GM10847 (cell line): Measurements from ENCODE around the gene PEX6.

Experiments
- POLR2A ChIP-seq: IDR thresholded peaks from 2 replicates; pipeline ENCODE4 v1.6.1; 2011; ENCODE audit not compliant: insufficient read length; ENCODE audit errors: extremely low read depth

The PEX6 gene, protein sequence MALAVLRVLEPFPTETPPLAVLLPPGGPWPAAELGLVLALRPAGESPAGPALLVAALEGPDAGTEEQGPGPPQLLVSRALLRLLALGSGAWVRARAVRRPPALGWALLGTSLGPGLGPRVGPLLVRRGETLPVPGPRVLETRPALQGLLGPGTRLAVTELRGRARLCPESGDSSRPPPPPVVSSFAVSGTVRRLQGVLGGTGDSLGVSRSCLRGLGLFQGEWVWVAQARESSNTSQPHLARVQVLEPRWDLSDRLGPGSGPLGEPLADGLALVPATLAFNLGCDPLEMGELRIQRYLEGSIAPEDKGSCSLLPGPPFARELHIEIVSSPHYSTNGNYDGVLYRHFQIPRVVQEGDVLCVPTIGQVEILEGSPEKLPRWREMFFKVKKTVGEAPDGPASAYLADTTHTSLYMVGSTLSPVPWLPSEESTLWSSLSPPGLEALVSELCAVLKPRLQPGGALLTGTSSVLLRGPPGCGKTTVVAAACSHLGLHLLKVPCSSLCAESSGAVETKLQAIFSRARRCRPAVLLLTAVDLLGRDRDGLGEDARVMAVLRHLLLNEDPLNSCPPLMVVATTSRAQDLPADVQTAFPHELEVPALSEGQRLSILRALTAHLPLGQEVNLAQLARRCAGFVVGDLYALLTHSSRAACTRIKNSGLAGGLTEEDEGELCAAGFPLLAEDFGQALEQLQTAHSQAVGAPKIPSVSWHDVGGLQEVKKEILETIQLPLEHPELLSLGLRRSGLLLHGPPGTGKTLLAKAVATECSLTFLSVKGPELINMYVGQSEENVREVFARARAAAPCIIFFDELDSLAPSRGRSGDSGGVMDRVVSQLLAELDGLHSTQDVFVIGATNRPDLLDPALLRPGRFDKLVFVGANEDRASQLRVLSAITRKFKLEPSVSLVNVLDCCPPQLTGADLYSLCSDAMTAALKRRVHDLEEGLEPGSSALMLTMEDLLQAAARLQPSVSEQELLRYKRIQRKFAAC

DNA sequence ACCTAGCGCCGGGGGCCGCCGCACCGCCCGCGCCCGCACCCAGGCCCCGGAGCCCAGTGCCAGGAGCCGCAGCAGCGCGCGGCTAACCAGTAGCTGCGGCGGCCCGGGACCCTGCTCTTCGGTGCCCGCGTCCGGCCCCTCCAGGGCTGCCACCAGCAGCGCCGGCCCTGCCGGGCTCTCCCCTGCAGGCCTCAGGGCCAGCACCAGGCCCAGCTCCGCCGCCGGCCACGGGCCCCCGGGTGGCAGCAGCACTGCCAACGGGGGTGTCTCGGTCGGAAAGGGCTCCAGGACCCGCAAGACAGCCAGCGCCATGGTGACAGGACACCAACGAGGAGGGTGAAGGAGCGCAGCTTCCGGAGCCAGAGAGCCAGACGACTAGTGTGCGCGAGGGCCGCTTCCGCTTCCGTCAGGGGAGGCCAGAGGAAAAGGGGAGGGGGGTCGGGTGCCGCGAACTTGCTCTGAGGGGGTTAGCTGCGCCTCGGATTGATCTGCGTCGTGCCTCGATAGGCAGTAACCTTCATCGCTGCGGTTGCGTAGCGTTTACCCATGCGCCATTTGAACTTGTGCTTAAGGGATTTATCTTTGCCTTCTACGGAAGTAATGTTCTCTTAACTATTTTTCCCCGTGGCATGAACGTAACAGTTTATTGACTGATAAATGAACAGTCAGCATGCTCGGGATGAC lies at the start of gene PEX6:
Gene PEX6 (minus strand): TSS at position 343 of the 684 bp plus-strand sequence. CDS start 31 bp downstream, at position 312.
- peak; percentile 93 for TF ChIP-seq POLR2A

DNA sequence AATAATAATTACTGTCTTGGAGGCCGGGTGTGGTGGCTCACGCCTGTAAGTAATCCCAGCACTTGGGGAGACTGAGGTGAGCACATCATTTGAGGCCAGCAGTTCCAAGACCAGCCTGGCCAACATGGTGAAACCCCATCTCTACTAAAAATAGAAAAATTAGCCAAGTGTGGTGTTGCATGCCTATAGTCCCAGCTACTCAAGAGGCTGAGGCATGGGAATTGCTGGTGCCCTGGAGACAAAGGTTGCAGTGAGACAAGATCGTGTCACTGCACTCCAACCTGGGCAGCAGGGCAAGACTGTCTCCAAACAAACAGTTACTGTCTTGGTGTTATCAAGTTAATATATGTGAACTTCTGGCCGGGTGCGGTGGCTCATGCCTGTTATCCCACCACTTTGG lies 47.4 kb upstream of the PEX6 start:
- TF ChIP-seq POLR2A = no peak

DNA sequence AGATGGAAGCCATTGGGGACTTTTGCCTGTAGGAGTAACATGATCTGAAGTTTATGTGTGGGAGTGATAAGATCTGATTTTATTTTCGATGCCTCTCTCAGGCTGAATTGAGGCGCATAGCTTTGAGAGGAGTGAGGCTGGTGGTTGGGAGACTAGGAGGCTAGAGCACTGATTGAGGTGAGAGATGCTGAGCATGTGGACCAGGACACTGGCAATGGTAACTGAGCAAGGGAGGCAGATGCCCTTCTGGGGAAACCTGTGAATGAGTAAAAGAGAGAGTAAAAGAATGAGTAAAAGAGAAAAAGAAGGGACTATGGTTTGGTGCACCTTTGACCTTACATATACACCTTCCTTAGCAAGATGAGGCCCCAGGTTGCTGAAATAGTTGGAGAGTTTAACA lies 45.5 kb upstream of the PEX6 start:
- TF ChIP-seq POLR2A = no peak

DNA sequence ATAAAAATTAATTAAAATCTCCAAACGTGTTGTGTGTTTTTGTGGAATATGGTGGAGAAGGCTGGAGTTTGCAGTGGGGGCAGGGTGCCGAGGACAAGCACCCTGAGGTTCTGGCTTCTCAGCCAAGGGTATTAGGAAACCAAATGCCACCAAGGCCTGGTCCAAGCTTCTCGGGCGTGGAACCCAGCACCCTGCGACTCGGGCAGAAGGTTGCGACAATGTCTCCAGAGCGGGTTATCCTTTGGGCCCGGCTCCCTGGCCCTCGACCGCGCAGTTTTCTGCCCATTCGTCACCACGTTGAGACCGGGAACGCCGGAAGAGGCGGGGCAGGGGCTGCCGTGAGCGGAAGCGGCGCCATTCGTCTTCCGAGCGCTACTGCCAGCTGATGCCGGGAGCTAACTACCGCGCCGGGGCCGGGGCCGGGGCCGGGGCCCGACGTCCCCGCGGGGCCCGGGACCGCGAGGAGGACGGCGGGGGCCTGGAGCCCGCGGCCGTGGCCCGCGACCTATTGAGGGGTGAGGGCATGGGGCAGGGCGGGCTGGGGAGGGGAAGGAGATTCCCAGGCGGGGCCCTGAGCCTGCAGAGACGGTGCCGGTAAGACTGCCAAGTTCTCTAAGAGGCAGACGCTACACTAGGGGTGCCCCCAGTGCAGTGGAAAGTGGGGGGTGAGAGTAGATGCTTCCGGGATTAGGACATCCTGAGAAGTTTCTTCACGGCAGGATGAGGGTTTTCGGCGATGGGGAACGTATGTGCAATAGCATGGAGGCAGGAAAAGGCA lies 42.5 kb upstream of the PEX6 start, which contains the start of gene RRP36:
Gene RRP36 (plus strand): TSS at position 354 of the 778 bp plus-strand sequence. CDS start 32 bp downstream, at position 386.
- peak; percentile 58 for TF ChIP-seq POLR2A

DNA sequence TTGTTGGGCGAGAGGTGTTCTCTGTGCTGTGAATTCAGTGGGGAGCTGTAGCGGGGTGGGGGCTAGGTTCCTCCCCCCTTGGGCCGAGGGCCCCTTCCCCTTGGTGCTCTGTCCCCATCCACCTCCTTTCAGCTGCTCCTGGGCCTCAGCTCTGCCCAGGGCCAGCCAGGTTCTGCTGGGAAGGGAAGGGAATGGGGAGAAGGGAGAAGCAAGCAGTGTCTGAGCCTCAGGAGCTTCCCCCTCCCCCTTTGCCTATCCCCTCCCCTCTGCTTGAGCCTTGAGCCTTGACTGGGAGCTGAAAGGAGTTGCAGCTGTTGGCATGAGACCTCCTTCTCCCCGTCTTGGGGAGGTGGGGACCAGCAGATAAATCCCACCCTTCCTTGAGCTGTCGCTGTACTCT lies 41.9 kb upstream of the PEX6 start:
- no peak for TF ChIP-seq POLR2A

DNA sequence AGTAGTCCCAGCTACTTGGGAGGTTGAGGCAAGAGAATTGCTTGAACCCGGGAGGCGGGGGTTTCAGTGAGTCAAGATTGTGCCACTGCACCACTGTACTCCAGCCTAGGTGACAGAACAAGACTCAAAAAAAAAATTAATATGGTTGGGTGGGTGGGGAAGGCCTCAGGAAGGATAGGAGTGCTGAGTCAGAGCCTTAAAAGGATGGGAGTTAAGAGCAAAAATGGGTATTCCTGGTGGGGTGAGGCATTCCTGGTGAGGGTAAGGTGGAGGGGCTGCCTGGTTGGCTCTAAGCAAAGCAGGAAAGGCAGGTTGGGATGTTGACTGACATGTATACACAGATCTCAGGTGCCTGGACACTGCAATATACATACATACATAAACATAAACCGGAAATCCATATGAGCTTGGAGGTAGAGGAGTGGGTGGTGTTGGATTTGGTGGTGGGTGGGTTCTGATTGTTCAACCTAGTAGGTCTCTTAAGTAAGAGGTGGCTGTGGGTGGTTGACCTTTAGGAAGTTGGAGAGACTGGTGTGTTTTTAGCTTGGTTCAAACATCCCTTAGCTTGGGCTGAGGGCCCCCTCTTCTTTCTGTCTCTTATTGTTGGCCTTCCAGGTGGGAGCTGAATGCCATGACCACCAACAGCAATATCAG lies 41.2 kb upstream of the PEX6 start:
- TF ChIP-seq POLR2A = no peak

DNA sequence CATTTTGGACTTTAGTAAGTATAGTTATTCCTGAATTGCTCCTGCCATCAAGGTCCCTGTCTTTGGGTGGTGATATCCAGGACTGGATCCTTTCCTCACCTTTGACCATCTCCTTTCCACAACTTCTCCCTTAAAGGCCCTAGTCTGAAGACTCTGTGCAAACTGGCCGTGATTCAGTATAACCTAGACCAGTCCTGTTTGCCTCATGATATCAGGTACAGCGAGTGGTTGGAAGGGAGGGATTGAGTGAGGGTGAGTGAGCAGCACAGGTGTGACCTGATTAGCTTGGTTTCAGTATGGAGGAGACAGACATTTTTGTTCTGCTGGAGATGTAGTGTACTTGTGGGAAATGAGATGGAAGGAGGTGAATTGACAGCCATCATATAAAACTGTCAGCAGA lies 40.2 kb upstream of the PEX6 start:
- TF ChIP-seq POLR2A = no peak

DNA sequence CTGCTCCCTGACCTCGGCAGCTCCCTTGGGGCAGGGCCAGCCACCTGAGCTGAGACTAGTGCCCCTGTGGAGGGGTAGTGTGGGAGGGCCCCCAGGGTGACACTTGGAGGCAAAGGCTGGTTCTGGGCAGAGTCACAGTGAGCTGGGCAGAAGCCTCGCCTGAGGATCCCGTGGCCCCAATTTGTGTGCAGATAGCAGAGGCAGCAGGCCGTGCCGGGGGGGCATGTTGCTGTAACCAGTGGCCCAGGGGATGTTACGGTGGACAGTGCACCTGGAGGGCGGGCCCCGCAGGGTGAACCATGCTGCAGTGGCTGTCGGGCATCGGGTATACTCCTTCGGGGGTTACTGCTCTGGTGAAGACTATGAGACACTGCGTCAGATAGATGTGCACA lies 38.0 kb upstream of the PEX6 start:
- no peak for TF ChIP-seq POLR2A

DNA sequence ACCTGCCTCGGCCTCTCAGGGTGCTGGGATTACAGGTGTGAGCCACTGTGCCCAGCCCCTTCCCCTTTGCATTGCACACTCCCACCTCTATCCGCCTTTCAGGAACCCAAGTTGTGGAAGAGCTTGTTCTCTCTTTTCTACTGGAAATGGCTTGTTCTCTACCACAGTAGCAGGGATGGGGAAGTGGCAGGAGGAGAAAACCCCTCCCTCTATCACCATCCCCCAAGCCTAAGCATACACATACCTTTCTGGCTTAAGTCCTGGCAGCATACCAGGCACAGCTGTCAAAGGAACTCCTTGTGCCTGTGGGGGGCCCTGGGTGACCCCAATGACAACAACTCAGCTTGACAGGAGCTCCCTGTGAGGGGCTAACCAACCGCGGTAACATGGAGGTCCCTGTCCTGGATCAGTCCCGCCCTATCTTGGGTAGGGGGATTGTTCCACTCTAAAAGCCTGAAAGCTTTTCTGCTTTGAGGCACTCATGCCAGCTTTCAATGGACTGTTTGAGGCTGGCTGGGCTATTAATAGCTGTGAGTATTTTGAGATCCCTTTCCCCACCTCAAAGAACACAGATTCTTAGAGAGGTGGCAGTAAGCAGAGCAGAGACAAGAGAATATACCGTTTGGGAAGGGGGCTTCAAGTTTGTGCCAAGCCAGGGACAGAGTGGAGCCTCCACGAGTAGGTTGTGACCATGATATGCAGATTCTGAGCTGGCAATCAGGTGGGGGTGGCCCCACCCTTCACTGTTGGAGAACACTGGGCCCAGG lies 37.4 kb upstream of the PEX6 start:
- TF ChIP-seq POLR2A = no peak

DNA sequence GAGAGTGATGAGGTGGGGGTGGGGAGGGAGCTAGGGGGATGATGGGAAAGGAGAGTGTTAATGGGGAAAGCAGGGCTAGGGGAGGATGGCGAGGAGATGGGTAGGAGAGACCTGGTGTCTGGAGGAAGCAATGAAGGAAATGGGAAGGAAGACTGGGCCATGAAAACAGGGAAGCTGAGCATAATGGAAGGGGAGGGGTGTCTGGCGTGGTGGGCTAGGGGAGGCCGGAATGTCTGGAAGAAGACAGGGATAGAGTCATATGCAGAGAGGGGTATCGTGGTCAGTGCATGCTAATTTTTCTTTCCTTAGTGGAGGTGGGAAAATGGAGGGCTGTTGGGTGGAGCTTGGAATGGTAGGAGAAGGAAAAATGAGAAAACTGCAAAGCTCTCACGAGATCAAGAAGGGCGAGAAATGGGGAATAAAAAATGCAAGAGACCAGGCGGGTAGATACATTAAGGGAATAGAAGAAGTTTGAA lies 35.5 kb upstream of the PEX6 start:
- TF ChIP-seq POLR2A = no peak

DNA sequence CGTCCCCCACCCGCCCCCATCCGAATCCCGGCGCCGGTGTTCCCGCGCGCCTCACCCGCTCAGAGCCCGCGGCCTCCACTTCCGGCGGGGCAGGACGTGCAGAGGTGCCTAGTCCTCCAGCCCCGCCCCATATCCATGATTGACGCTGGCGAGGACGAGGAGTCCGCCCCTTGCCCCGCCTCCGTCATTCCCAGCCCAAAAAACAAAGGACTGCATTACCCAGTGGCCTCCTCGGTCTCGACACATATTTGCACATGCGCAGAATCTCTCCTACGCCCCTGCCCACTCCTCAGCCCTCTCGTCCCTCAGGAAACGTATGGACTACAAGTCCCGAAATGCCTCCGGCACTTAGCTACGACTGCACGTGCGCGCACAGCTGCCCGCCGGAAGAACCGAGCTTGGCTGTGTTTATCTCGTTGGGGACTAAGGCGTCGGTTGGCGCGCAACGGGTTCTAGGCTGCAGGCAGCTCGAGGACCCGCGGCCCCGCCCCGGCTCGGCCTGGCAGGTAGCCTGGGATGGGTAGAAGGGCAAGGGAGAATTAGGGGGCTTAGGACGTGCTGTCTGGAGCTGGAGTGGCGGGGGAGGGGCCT lies 35.0 kb upstream of the PEX6 start, which contains the start of the genes KLHDC3 and MEA1:
Gene KLHDC3 (plus strand): TSS at position 407 of the 591 bp plus-strand sequence. CDS start 2,944 bp downstream, outside the sequence.
Gene MEA1 (minus strand): TSS at position 104 of the 591 bp plus-strand sequence. CDS start 133 bp downstream, outside the sequence.
- TF ChIP-seq POLR2A = peak; percentile 26

DNA sequence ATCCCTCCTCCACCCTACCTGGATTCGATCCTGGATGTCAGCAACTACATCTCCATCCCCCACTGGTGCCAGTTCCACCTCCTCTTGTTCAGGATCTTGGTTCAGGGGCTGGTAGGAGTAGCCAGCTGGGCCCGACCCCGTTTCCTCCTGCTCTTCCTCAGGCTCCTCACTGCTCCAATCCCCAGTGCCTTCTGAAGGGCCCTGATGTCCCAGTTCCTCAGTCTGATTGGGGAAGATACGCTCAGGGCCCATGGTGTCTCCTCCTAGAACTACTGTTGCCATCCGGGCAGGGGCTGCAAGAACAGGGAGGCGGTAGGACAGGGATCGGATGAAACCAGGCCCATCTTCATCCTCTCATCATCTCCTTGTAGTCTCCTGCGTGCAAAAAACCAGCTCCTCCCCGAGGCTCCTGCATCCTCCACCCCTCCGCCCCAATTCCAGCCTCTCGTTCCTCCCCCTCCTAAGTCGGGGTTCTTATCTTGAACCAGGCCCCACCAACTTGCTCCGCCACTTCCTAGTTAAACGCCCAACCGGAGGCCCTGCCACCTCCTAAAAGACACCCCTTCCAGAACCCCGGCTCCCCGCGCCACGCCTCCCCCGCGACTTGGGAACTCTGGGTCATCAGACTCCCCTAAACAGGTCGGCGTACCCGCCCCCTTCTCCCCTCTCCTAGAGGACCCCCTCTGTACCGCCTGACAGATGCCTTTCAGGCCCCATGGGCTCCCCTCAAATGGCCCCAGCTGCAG lies 34.3 kb upstream of the PEX6 start:
- TF ChIP-seq POLR2A = no peak
